Fibroblast of villous mesenchyme (primary cell): Measurements from ENCODE around the gene LMF1. TPM values are rescaled to one million over a fixed set of nuclear protein-coding genes. Genes with fewer than 3 reads are reported as not detected.

ENCODE experiments used
- DNase-seq: peaks from one replicate; pipeline ENCODE4 v3.0.0-alpha.2; 2010; ENCODE audit warnings: low read depth
- H3K4me3 ChIP-seq: 2 replicates; pipeline ENCODE4 v1.5.1; 2011; ENCODE audit warnings: low read depth, mild to moderate bottlenecking, low read length
- CTCF ChIP-seq: IDR thresholded peaks from 2 replicates; pipeline ENCODE4 v1.5.1; 2012; ENCODE audit warnings: low read depth, mild to moderate bottlenecking, low read length; ENCODE audit not compliant: insufficient read depth
- total RNA-seq: library from RNA; depleted of rRNA; stranded (reverse); fragments of >200 nt; gene quantifications from 2 replicates; pipeline ENCODE4 v1.2.3, GENCODE V29; 2012

Gene LMF1
- total RNA-seq, 1 donor = 13.0 TPM

- no peak overlapping the region for H3K4me3 ChIP-seq
- no peak for TF ChIP-seq CTCF
- DNase-seq = no peak
Observed at GRCh38 chr16:965487-965886, 5.3 kb downstream of the LMF1 start.

GRCh38 chr16:965036-965395, 5.8 kb downstream of the LMF1 start:
- DNase-seq = no peak
- no peak for TF ChIP-seq CTCF
- H3K4me3 ChIP-seq = no peak overlapping the region

- H3K4me3 ChIP-seq = peak overlapping the region; percentile 33
- no peak for TF ChIP-seq CTCF
- peak; percentile 35 for DNase-seq
Observed at GRCh38 chr16:964356-965035, 6.3 kb downstream of the LMF1 start.

- TF ChIP-seq CTCF = no peak
- H3K4me3 ChIP-seq = peak overlapping the region; percentile 33
- DNase-seq = no peak
Observed at GRCh38 chr16:963913-964312, 6.9 kb downstream of the LMF1 start.

- DNase-seq = no peak
- TF ChIP-seq CTCF = no peak
- H3K4me3 ChIP-seq = no peak overlapping the region
Observed at GRCh38 chr16:962901-963814, 7.6 kb downstream of the LMF1 start.

GRCh38 chr16:962366-962765, 8.4 kb downstream of the LMF1 start:
- no peak for DNase-seq
- no peak for TF ChIP-seq CTCF
- no peak overlapping the region for H3K4me3 ChIP-seq
